Measurements from ENCODE around the gene LSM14B.

DNA sequence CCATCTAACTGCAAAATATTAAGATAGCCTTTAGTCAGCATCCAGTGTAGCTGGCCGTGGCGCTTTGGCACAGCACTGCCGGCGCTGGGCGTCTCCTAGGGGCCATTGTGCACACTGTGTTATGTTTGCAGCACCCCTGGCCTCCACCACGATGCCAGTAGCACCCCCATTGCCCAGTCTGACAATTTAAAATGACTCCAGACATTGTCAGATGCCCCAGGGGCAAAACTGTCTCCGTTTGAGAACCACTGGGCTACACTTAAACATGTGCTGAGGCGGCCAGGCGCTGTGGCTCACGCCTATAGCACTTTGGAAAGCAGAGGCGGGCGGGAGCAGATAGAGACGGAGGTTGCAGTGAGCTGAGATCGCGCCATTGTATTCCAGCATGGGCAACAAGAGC lies 54.6 kb downstream of the LSM14B start:
- no peak for TF ChIP-seq POLR2A (IDR thresholded peaks at IDR 0.05)
- TF ChIP-seq, protein P1, sequence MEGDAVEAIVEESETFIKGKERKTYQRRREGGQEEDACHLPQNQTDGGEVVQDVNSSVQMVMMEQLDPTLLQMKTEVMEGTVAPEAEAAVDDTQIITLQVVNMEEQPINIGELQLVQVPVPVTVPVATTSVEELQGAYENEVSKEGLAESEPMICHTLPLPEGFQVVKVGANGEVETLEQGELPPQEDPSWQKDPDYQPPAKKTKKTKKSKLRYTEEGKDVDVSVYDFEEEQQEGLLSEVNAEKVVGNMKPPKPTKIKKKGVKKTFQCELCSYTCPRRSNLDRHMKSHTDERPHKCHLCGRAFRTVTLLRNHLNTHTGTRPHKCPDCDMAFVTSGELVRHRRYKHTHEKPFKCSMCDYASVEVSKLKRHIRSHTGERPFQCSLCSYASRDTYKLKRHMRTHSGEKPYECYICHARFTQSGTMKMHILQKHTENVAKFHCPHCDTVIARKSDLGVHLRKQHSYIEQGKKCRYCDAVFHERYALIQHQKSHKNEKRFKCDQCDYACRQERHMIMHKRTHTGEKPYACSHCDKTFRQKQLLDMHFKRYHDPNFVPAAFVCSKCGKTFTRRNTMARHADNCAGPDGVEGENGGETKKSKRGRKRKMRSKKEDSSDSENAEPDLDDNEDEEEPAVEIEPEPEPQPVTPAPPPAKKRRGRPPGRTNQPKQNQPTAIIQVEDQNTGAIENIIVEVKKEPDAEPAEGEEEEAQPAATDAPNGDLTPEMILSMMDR (IDR thresholded peaks at IDR 0.05), result no peak

Measured in testis (tissue), 2 donors.